ENCODE measurements around the gene ETAA1. TPM values are rescaled to one million over a fixed set of nuclear protein-coding genes. Genes with fewer than 3 reads are reported as not detected.

Gene ETAA1
- total RNA-seq, 4 donors from 2014 or later, result 8.0 to 19.8 (median 10.1) TPM

- TF ChIP-seq POLR2A (IDR thresholded peaks at IDR 0.05) (no peak), CTCF (IDR thresholded peaks at IDR 0.05) (no peak)
- DNase-seq, result no peak
- H3K9me3 ChIP-seq, result no peaks in the 10 kb centered on the region
- no peaks in the 10 kb centered on the region for H3K36me3 ChIP-seq
- intact Hi-C loops (cut with DNase I), result loop anchor here (10.0 kb wide), 1 partner anchor 815 kb away; no protein-coding TSS in a partner anchor
- H3K4me3 ChIP-seq, result no peak overlapping the region
- no peaks in the 10 kb centered on the region for H3K27me3 ChIP-seq
- H3K4me1 ChIP-seq, result peaks cover 0 to 3% (median 0%) of the 10 kb centered on the region in 3 donors
- peak overlapping the region in 3 of 4 donors; percentile 22 to 64 (median 33) for H3K27ac ChIP-seq
Measured at GRCh38 chr2:67389788-67390187, 7.3 kb upstream of the ETAA1 start.

- Histone ChIP-seq H3K4me1 (peaks cover 0 to 13% (median under 1%) of the 10 kb centered on the region in 3 donors), H3K27me3 (no peaks in the 10 kb centered on the region), H3K9me3 (no peaks in the 10 kb centered on the region), H3K27ac (no peak overlapping the region), H3K4me3 (no peak overlapping the region), H3K36me3 (no peaks in the 10 kb centered on the region)
- no peak for DNase-seq
- TF ChIP-seq POLR2A (IDR thresholded peaks at IDR 0.05) (no peak), CTCF (IDR thresholded peaks at IDR 0.05) (no peak)
- intact Hi-C loops (cut with DNase I), result loop anchor here (10.0 kb wide), 1 partner anchor 818 kb away; no protein-coding TSS in a partner anchor
Measured at GRCh38 chr2:67393237-67393636, 3.9 kb upstream of the ETAA1 start.

GRCh38 chr2:67394734-67395133 is 2.4 kb upstream of the ETAA1 start:
- Histone ChIP-seq H3K4me1 (peaks cover 0 to 28% (median 3%) of the 10 kb centered on the region in 3 donors), H3K27me3 (no peaks in the 10 kb centered on the region), H3K4me3 (no peak overlapping the region), H3K27ac (no peak overlapping the region), H3K9me3 (no peaks in the 10 kb centered on the region), H3K36me3 (no peaks in the 10 kb centered on the region)
- no peak for DNase-seq
- WGBS, 2 donors, result 94 to 95% methylated on average over 3 of the region's 3 CpGs
- intact Hi-C loops (cut with DNase I), result loop anchor here (10.0 kb wide), 1 partner anchor 820 kb away; no protein-coding TSS in a partner anchor
- TF ChIP-seq POLR2A (IDR thresholded peaks at IDR 0.05) (no peak), CTCF (IDR thresholded peaks at IDR 0.05) (no peak)

- Histone ChIP-seq H3K4me3 (no peak overlapping the region), H3K4me1 (peaks cover 2 to 45% (median 6%) of the 10 kb centered on the region in 3 donors), H3K27me3 (no peaks in the 10 kb centered on the region), H3K36me3 (peaks cover 0 to 25% (median 0%) of the 10 kb centered on the region in 3 donors), H3K27ac (no peak overlapping the region), H3K9me3 (no peaks in the 10 kb centered on the region)
- intact Hi-C loops (cut with DNase I), result loop anchor here (10.0 kb wide), 1 partner anchor 824 kb away; no protein-coding TSS in a partner anchor
- no peak for TF ChIP-seq POLR2A (IDR thresholded peaks at IDR 0.05)
- TF ChIP-seq CTCF (IDR thresholded peaks at IDR 0.05), result no peak
- WGBS, 2 donors, result 88 to 93% methylated on average over 2 of the region's 2 CpGs
- DNase-seq, result no peak
Measured at GRCh38 chr2:67399144-67399543, 2.0 kb downstream of the ETAA1 start.

GRCh38 chr2:67399831-67400489 is 2.8 kb downstream of the ETAA1 start:
- DNase-seq, result no peak
- Histone ChIP-seq H3K4me1 (peaks cover 2 to 45% (median 6%) of the 10 kb centered on the region in 3 donors), H3K9me3 (no peaks in the 10 kb centered on the region), H3K4me3 (no peak overlapping the region), H3K27ac (no peak overlapping the region), H3K27me3 (no peaks in the 10 kb centered on the region), H3K36me3 (peaks cover 0 to 33% (median 0%) of the 10 kb centered on the region in 3 donors)
- TF ChIP-seq CTCF (IDR thresholded peaks at IDR 0.05) (no peak), POLR2A (IDR thresholded peaks at IDR 0.05) (no peak)
- 24 to 46% methylated on average over 3 of the region's 3 CpGs for WGBS, 2 donors
- intact Hi-C loops (cut with DNase I), result loop anchor here (10.0 kb wide), 1 partner anchor 825 kb away; no protein-coding TSS in a partner anchor

Data from esophagus squamous epithelium (tissue), 5 donors.